H1 (cell line): ENCODE data around the gene RNASE7. TPM values are rescaled to one million over a fixed set of nuclear protein-coding genes. Genes with fewer than 3 reads are reported as not detected.

ENCODE experiments used
- BCL11A ChIP-seq, 2 experiments: IDR thresholded peaks; one replicate each; pipeline ENCODE4 v1.6.1; 2011; ENCODE audit warnings: low read depth in 2 of 2, low read length in 2 of 2, mild to moderate bottlenecking in 2 of 2
- KDM1A ChIP-seq: fragments of 200-600, 300-600 bp; sonication (generic); IDR thresholded peaks from 2 replicates; pipeline ENCODE4 v1.7.1; 2016; ENCODE audit warnings: mild to moderate bottlenecking, low read length, borderline replicate concordance
- MAFK ChIP-seq: IDR thresholded peaks from 2 replicates; pipeline ENCODE4 v1.6.1; 2012; ENCODE audit warnings: low read depth, mild to moderate bottlenecking, improper control_type of control experiment, low read length
- polyA plus RNA-seq, 7 experiments: library from polyadenylated mRNA; depleted of rRNA in 3 of 7; stranded (reverse) in 5 of 7; unstranded in 2 of 7; fragments of >200 nt in 5 of 7; fragments of 200-250 nt in 2 of 7; gene quantifications; 1 replicate in 5 of 7; 2 replicates in 1 of 7; 4 replicates in 1 of 7; pipeline versions ENCODE4 v1.2.1 to v1.2.3, GENCODE V29; 2011 to 2013; ENCODE audit warnings: missing spikeins in 2 of 7, mixed read lengths in 2 of 7
- total RNA-seq: library from RNA; stranded (reverse); fragmentation: NEBNext Ultra II Directional; extraction: Animal tissue kit (Norgen Biotek cat#: 25700); gene quantifications from 2 replicates; pipeline ENCODE4 v1.2.1, GENCODE V29; 2021
- TF ChIP-seq, protein P1 (sequence below): IDR thresholded peaks from 2 replicates; pipeline ENCODE4 v1.6.1; 2012; ENCODE audit warnings: low read length, inconsistent platforms

RNASE7 gene
- total and polyA plus RNA-seq, 2 of the 8 experiments (the other 6 are each of a cell fraction or from before 2014, with no cell fraction given), result not detected

GRCh38 chr14:21054123-21054767 is 12.1 kb downstream of the RNASE7 start (continued):
- TF ChIP-seq KDM1A (no peak), BCL11A (IDR thresholded peaks at IDR 0.05; ENCODE audit: low read depth in 2 of 2, low read length in 2 of 2) (no peak), MAFK (no peak)
- TF ChIP-seq, protein P1, sequence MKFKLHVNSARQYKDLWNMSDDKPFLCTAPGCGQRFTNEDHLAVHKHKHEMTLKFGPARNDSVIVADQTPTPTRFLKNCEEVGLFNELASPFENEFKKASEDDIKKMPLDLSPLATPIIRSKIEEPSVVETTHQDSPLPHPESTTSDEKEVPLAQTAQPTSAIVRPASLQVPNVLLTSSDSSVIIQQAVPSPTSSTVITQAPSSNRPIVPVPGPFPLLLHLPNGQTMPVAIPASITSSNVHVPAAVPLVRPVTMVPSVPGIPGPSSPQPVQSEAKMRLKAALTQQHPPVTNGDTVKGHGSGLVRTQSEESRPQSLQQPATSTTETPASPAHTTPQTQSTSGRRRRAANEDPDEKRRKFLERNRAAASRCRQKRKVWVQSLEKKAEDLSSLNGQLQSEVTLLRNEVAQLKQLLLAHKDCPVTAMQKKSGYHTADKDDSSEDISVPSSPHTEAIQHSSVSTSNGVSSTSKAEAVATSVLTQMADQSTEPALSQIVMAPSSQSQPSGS, result no peak
